ENCODE data around the gene OPTC.
A peak's percentile ranks its signal among the peaks of the same experiment; 100 is the strongest.

The OPTC gene

DNA sequence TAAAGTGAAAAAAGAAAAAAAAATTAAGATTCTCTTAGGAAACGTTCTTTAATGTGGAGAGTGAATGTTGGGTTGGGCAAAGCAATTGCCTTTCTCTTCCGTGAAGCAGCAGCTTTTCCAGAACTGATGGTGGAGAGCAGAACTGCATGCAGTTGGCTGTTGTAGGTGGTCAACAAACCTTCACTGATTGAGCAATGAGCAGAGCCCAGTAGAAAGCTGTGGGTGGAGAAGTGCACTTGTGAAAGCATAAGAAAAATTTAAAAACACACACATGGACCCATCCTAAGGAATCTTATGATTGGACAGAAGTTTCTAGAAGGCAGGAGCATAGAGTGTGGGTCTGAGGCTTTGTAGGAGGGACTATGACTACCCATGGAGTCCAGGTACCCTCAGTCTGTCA, 13.9 kb upstream of the OPTC start:
- Histone ChIP-seq H3K36me3 (ENCODE audit: control insufficient read depth in 2 of 2, insufficient read depth in 1 of 2, low read length in 2 of 2) (no peaks in the 10 kb centered on the region), H3K9me3 (ENCODE audit: control insufficient read depth, insufficient read depth, low read depth, low read length) (no peaks in the 10 kb centered on the region), H3K4me1 (ENCODE audit: control insufficient read depth, insufficient read depth, low read length) (peaks cover 3% of the 10 kb centered on the region; the same call in 1 of the 2 replicates), H3K27ac (ENCODE audit: extremely low read depth, low read depth, low read length) (no peak overlapping the region), H3K4me3 (ENCODE audit: low read depth, low read length) (no peak overlapping the region)
- CTCF ChIA-PET = interaction anchor here (0.5 to 1.9 kb wide), 6 partner anchors 138 to 1871 kb away, joined by 3 to 5 read pairs (median 4); no protein-coding TSS in a partner anchor
- POLR2A ChIA-PET = interaction anchor here (0.8 kb wide), 1 partner anchor 138 kb away, joined by 3 read pairs; no protein-coding TSS in a partner anchor
- TF ChIP-seq ZBTB7A (tag by site-specific recombination; IDR thresholded peaks at IDR 0.05; ENCODE audit: low read depth) (no peak), ZNF423 (tag by site-specific recombination; IDR thresholded peaks at IDR 0.05) (no peak), ZNF132 (tag by site-specific recombination; IDR thresholded peaks at IDR 0.05; ENCODE audit: borderline replicate concordance) (no peak), ZNF837 (tag by site-specific recombination; IDR thresholded peaks at IDR 0.05) (no peak), OVOL3 (tag by site-specific recombination; IDR thresholded peaks at IDR 0.05) (no peak), PRDM1 (tag by site-specific recombination; IDR thresholded peaks at IDR 0.05) (no peak), REPIN1 (tag by site-specific recombination; IDR thresholded peaks at IDR 0.05; ENCODE audit: low read depth) (no peak), ZNF610 (tag by site-specific recombination; IDR thresholded peaks at IDR 0.05; ENCODE audit: borderline replicate concordance) (no peak), MEIS1 (CRISPR knock-in tag; IDR thresholded peaks at IDR 0.05; ENCODE audit: borderline replicate concordance) (no peak), ZNF416 (tag by site-specific recombination; IDR thresholded peaks at IDR 0.05) (no peak), GLI2 (tag by site-specific recombination; IDR thresholded peaks at IDR 0.05; ENCODE audit: borderline replicate concordance, low read depth) (no peak), ZNF266 (tag by site-specific recombination; IDR thresholded peaks at IDR 0.05; ENCODE audit: low read depth) (no peak)
- TF ChIP-seq, protein P1, sequence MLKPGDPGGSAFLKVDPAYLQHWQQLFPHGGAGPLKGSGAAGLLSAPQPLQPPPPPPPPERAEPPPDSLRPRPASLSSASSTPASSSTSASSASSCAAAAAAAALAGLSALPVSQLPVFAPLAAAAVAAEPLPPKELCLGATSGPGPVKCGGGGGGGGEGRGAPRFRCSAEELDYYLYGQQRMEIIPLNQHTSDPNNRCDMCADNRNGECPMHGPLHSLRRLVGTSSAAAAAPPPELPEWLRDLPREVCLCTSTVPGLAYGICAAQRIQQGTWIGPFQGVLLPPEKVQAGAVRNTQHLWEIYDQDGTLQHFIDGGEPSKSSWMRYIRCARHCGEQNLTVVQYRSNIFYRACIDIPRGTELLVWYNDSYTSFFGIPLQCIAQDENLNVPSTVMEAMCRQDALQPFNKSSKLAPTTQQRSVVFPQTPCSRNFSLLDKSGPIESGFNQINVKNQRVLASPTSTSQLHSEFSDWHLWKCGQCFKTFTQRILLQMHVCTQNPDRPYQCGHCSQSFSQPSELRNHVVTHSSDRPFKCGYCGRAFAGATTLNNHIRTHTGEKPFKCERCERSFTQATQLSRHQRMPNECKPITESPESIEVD (tag by site-specific recombination; IDR thresholded peaks at IDR 0.05) = no peak
- TF ChIP-seq, protein P2, sequence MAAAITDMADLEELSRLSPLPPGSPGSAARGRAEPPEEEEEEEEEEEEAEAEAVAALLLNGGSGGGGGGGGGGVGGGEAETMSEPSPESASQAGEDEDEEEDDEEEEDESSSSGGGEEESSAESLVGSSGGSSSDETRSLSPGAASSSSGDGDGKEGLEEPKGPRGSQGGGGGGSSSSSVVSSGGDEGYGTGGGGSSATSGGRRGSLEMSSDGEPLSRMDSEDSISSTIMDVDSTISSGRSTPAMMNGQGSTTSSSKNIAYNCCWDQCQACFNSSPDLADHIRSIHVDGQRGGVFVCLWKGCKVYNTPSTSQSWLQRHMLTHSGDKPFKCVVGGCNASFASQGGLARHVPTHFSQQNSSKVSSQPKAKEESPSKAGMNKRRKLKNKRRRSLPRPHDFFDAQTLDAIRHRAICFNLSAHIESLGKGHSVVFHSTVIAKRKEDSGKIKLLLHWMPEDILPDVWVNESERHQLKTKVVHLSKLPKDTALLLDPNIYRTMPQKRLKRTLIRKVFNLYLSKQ (tag by site-specific recombination; IDR thresholded peaks at IDR 0.05; ENCODE audit: borderline replicate concordance) = no peak
- TF ChIP-seq, protein P3, sequence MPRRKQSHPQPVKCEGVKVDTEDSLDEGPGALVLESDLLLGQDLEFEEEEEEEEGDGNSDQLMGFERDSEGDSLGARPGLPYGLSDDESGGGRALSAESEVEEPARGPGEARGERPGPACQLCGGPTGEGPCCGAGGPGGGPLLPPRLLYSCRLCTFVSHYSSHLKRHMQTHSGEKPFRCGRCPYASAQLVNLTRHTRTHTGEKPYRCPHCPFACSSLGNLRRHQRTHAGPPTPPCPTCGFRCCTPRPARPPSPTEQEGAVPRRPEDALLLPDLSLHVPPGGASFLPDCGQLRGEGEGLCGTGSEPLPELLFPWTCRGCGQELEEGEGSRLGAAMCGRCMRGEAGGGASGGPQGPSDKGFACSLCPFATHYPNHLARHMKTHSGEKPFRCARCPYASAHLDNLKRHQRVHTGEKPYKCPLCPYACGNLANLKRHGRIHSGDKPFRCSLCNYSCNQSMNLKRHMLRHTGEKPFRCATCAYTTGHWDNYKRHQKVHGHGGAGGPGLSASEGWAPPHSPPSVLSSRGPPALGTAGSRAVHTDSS (tag by site-specific recombination; IDR thresholded peaks at IDR 0.05) = no peak

DNA sequence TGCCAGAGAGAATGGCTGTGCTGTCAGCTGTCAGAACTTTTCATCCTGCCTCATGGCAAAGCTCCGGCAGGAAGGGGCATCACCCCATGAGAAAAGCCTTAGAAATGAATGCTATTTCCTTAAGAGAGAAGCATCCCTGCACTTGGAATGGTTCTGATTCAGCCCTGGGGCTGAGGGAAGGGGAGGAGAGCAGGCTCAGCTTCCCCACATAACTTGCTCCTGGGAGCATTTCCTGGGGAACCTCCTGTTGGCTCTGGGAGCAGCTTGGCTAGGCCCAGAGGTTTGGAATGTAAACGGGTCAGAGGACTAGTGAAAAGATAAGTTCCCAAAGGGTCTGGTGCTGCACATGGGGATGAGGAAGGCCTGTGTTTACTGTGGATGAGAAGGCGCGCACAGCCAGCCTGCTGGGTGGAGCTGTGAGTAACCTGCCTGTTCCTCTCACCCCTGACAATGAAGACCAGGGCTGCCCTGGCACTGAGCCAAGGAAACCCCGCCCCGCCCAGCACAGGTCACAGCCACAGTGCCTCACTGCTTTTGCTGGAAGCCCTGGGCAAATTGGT, 13.3 kb upstream of the OPTC start:
- Histone ChIP-seq H3K36me3 (ENCODE audit: control insufficient read depth in 2 of 2, insufficient read depth in 1 of 2, low read length in 2 of 2) (no peaks in the 10 kb centered on the region), H3K4me3 (ENCODE audit: low read depth, low read length) (no peak overlapping the region), H3K4me1 (ENCODE audit: control insufficient read depth, insufficient read depth, low read length) (no peaks in the 10 kb centered on the region; the same call in 1 of the 2 replicates), H3K9me3 (ENCODE audit: control insufficient read depth, insufficient read depth, low read depth, low read length) (no peaks in the 10 kb centered on the region), H3K27ac (ENCODE audit: extremely low read depth, low read depth, low read length) (no peak overlapping the region)
- ChIA-PET CTCF (interaction anchor here (0.6 to 1.9 kb wide), 4 partner anchors 138 to 213 kb away, joined by 3 to 5 read pairs (median 4); no protein-coding TSS in a partner anchor), POLR2A (interaction anchor here (0.8 kb wide), 1 partner anchor 138 kb away, joined by 3 read pairs; no protein-coding TSS in a partner anchor)
- 0 out of 2 replicates have a peak, but pooled peaks have one; percentile 86 for TF ChIP-seq ZNF174 (tag by site-specific recombination; IDR thresholded peaks at IDR 0.05)
- TF ChIP-seq ZNF600 (tag by site-specific recombination; IDR thresholded peaks at IDR 0.05) = peak; percentile 33; the same call in 1 of the 2 replicates
- TF ChIP-seq, protein P4, sequence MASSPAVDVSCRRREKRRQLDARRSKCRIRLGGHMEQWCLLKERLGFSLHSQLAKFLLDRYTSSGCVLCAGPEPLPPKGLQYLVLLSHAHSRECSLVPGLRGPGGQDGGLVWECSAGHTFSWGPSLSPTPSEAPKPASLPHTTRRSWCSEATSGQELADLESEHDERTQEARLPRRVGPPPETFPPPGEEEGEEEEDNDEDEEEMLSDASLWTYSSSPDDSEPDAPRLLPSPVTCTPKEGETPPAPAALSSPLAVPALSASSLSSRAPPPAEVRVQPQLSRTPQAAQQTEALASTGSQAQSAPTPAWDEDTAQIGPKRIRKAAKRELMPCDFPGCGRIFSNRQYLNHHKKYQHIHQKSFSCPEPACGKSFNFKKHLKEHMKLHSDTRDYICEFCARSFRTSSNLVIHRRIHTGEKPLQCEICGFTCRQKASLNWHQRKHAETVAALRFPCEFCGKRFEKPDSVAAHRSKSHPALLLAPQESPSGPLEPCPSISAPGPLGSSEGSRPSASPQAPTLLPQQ (tag by site-specific recombination; IDR thresholded peaks at IDR 0.05) = no peak
- TF ChIP-seq ZNF2 (tag by site-specific recombination; IDR thresholded peaks at IDR 0.05) = no peak
- TF ChIP-seq, protein P5, sequence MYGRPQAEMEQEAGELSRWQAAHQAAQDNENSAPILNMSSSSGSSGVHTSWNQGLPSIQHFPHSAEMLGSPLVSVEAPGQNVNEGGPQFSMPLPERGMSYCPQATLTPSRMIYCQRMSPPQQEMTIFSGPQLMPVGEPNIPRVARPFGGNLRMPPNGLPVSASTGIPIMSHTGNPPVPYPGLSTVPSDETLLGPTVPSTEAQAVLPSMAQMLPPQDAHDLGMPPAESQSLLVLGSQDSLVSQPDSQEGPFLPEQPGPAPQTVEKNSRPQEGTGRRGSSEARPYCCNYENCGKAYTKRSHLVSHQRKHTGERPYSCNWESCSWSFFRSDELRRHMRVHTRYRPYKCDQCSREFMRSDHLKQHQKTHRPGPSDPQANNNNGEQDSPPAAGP (tag by site-specific recombination; IDR thresholded peaks at IDR 0.05) = 0 out of 2 replicates have a peak, but pooled peaks have one; percentile 50
- no peak for TF ChIP-seq ZNF514 (tag by site-specific recombination; IDR thresholded peaks at IDR 0.05)
- TF ChIP-seq, protein P6, sequence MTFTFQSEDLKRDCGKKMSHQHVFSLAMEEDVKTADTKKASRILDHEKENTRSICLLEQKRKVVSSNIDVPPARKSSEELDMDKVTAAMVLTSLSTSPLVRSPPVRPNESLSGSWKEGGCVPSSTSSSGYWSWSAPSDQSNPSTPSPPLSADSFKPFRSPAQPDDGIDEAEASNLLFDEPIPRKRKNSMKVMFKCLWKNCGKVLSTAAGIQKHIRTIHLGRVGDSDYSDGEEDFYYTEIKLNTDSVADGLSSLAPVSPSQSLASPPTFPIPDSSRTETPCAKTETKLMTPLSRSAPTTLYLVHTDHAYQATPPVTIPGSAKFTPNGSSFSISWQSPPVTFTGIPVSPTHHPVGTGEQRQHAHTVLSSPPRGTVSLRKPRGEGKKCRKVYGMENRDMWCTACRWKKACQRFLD (tag by site-specific recombination; IDR thresholded peaks at IDR 0.05) = no peak
- no peak for TF ChIP-seq ZNF394 (tag by site-specific recombination; IDR thresholded peaks at IDR 0.05; ENCODE audit: borderline replicate concordance)
- no peak for TF ChIP-seq GLI4 (tag by site-specific recombination; IDR thresholded peaks at IDR 0.05)
